DMS 273 (cell line): Measurements from ENCODE around the gene PTGDS.

Experiments used
- DNase-seq: peaks from one replicate; lab custom pipeline; 2025; ENCODE audit not compliant: unreplicated experiment; lab: John Stamatoyannopoulos, UW

The PTGDS gene

GRCh38 chr9:137007108-137007815 lies 30.0 kb downstream of the PTGDS start:
- peak; percentile 85 for DNase-seq

DNA sequence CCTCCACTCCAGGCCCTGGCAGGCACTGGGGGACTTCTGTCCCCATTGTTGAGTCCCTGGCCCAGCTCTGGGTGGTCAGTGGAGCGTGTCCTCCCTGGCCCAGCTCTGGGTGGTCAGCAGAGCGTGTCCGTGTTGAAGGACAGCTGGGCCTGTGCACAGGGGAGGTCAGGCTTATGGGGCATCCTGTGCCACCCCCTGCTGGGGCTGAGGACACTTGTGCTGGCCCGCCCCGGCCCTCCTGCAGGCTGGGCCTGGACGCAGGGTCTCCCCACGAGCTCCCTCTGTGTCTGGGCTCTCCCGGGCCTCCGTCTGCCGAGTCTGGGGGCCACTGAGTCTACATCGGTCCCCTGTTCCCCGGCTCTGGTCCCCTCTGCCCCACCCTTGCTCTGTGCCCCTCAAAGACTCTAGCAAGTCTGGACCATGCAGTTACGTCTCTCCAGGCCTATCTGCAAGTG lies 30.5 kb downstream of the PTGDS start:
- DNase-seq = no peak

GRCh38 chr9:137008312-137008711 lies 31.0 kb downstream of the PTGDS start:
- DNase-seq = no peak

DNA sequence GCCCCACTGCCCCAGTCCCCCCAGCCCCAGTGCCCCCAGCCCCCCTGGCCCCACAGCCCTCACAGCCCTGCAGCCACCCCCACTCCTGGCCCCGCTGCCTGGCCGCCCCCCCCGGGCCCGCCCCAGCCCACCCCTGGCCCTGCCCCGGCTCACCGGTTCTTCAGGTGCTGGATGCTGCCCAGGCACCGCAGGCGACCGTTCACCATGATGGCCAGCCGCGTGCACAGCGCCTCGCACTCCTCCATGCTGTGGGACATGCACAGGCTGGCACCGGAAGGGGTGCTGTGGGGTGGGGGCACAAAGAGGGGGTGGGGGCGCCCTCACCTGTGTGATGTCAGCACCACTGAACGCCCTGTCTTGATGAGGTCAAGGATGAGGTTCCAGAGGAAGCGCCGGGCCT lies 31.9 kb downstream of the PTGDS start:
- DNase-seq = no peak

GRCh38 chr9:137009938-137010732 lies 32.8 kb downstream of the PTGDS start:
- DNase-seq = no peak

DNA sequence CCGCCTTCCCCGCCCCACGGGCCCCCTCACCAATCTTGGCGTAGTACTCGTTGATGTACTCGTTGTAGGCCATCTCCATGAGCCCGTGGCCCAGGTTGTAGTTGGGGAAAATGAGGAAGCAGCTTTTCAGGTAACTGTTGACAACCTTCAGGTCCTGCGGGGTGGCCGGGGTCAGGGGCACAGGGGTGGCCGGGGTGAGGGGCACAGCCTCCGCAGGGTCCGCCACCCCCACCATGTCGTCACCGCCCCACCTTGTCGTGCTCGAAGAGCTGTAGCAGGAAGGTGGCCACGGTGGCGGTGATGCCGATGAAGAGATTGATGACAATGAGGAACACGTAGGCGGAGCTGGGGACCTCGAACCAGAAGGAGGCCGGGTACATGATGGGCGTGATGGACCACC lies 33.9 kb downstream of the PTGDS start:
- no peak for DNase-seq

DNA sequence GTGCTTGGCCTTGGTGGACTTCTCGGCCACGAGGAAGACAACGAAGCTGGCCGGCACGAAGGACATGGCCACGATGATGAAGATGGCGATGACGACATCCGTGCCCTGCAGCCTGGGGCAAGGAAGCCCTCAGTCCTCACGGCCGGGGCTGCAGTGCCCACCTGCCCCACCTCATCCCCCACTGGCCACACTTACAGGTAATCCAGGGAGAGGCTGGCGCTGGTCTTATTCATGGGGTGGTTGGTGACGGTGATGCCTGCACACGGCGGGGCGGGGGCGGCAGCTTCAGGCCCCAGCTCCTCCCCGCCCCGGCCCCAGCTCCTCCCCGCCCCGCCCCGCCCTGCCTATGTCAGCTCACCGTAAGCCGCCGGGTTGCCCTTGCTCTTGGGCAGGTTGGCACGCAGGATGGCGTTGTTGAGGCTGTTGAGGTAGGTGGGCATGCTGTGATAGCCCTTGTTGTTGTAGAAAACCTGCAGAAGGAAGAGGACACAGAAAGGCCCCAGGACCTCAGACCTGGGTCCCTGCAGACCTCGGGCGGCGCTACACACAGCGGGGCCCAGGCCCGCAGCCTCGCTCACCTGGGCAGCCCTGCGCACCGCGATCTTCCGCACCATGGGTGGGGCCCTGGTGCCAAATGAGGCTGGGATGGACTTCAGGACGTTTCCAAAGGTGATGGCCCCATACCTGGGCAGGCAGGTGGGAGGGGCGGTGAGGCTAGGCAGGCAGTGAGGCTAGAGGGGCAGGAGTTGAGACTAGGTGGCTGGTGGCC lies 34.8 kb downstream of the PTGDS start:
- no peak for DNase-seq

DNA sequence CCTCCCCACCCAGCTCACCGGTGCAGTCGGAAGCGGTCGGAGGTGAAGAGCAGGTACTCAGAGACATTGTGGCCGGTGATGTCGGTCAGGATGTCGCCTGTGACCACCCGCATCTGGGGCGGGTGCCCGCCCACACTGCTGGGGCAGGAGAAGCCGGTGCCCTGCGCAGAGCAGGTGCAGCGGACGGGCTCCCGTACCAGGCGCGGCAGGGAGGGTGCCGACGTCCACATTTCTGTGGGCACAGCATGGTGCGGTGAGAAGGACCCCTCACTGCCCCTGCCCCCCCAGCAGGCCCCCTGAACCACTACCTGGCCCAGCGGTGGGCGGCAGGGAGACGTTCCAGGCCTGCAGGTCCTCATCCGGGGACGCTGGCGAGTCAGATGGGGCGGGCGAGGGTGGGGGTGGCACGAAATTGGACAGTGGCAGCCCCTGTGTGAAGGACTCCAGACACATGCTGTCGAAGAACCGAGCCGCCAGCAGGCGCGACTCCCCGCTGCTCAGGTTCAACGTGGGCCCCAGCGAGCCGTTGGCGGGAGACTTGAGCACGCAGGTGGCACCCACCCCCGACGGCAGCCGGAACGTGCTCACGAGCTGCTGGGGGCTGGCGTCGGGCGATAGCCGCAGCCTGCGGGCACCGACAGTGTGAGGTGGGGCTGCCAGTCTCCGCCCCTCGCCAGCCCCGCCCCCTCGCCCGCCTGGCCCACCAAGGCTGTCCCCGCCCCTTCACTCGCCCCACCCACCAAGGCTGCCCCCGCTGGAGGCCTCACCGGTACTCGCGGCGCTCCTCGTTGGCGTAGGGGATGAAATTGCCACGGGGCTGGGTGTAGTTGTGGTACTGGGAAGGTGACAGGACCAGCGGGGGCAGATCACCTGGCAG lies 35.6 kb downstream of the PTGDS start:
- DNase-seq = no peak

DNA sequence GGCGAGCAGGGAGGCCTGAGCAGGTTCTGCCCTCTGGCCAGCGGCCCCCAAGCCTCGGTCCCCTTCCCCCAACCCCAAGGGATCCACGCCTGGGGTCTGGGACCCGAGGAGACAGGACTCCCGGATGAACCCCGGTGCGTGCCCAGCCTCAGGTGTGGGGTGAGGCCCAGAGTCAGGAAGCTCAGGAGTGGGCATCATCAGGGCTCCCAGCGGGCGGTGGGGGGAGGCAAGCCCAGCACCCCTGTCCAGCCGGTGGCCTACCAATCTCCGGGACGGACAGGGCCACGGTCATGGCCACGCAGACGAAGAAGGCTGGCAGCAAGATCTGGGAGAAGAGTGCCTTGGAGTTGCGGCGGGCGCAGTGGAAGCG lies 36.3 kb downstream of the PTGDS start:
- DNase-seq = no peak

DNA sequence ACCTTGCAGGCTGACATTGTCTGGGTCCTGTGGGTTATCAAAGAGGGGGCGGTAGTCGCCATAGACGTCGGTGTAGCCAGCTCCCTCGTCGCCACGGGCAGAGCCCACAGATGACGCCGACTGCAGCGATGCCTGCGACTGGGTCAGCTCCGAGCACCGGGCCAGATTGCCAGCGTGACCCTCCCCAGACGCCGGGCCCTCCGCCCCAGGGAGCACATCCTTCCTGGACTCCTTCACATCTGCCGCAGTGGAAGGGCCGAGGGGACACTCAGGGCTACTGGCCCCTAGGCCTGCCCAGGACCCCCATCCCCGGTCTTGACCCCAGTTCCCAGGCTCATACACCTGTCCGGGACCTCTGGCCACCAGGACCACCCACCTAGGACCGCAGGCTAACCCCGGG lies 36.9 kb downstream of the PTGDS start:
- no peak for DNase-seq

GRCh38 chr9:137014776-137015539 lies 37.7 kb downstream of the PTGDS start:
- no peak for DNase-seq

DNA sequence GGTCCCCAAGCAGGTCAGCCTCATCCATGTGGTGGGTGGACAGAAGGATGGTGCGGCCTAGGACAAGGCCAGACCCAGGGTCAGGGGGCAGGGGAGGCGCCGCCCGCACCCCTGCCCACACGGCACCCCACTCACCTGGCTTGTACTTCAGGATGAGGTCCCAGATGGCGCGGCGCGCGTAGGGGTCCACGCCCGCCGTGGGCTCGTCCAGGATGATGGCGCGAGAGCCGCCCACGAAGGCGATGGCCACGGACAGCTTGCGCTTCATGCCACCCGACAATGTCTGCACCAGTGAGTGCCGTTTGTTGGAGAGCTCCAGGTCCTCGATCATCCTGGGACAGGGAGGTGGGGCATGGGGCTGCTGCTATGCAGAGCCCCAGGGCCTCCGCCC lies 38.2 kb downstream of the PTGDS start:
- DNase-seq = no peak

- DNase-seq = no peak
Measured at GRCh38 chr9:137015976-137016375, 38.7 kb downstream of the PTGDS start.

DNA sequence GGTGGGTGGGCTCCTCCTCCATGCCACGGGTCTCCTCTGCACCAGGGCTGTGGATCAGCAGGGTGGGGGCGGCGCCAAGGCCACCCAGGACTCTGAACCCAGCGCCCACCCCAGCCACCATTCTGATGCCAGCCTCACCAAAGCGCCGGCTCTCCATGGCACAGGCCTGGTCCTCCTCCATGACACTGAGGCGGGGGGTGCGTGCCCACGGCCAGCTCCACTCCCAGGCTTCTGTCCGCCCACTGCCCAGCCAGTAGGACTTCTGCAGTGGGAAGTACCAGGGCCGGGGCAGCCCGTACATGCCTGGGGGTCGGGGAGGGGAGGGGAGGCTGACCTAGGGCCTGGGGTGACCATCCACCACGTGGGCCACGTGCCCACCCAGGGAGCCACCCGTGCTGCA lies 39.1 kb downstream of the PTGDS start:
- no peak for DNase-seq

GRCh38 chr9:137017071-137017470 lies 39.8 kb downstream of the PTGDS start:
- no peak for DNase-seq

- DNase-seq = no peak
Measured at GRCh38 chr9:137017791-137018497, 40.6 kb downstream of the PTGDS start.

DNA sequence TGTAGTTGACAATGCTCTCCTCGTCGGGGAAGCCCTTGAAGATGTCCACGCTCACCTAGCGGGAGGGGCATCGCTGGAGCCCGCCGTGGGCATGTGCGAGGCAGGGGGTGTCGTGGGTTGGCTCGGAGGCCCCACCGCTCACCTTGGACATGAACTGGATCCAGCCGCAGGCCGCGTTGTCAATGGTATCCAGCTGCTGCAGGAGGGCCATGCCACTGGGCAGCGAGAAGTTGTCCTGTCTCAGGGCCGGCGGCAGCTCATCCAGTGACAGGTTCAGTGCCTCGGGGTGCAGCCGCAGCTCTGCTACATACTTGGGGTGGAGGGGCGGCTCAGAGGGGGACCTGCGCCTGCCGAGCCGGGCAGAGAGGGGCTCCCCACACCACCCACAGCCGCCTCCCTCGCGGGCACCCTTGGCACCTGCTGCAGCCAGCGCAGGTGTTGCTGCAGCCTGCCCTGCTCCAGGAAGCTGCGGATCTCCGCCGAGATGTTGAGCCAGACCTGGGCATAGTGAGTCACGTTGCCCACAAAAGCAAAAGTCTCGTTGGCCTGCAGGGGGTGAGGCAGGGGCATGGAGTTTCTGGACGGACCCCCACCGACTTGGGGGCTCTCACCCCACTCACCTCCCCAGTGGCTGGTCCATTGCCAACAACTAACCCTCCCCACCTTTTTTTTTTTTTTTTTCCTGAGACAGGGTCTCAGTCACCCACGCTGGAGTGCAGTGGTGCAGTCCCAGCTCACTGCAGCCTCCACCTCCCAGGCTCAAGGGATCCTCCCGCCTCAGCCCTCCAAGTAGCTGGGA lies 41.7 kb downstream of the PTGDS start:
- no peak for DNase-seq

- DNase-seq = no peak
Measured at GRCh38 chr9:137019891-137020683, 42.8 kb downstream of the PTGDS start.
